HepG2 (cell line): ENCODE data around the gene MED23. TPM values are rescaled to one million over a fixed set of nuclear protein-coding genes. Genes with fewer than 3 reads are reported as not detected.

ENCODE experiments used
- ATAC-seq: fragments of 200-7000 bp; cut with Tn5 transposase; 3 replicates; pipeline ENCODE4 v1.9.1; 2020; ENCODE audit warnings: mild to moderate bottlenecking, moderate library complexity
- BruUV-seq: library from RNA; stranded (reverse); fragments of 400-500 nt; replicated peaks from 2 replicates; lab custom pipeline; 2021; lab: Mats Ljungman, UMichigan
- CTCF ChIA-PET: fragments of 300-600 bp; formaldehyde crosslinking; extraction: SDS; loops from one replicate; lab custom pipeline; 2021; ENCODE audit warnings: low total read pairs, inconsistent platforms, low intra/inter-chr PET ratio; lab: Yijun Ruan, JAX
- POLR2A ChIA-PET: fragments of 350-600 bp; sonication (Branson Sonifier 250); formaldehyde crosslinking; loops from one replicate; lab custom pipeline; 2020; ENCODE audit warnings: antibody characterized with exemption, inconsistent platforms; lab: Yijun Ruan, JAX
- DNase-seq: peaks from one replicate; pipeline ENCODE4 v3.0.0-alpha.2; 2015; ENCODE audit warnings: low spot score
- FAIRE-seq: peaks from 3 replicates; lab custom pipeline; 2011; peaks lifted over from hg19 to GRCh38; lab: Jason Lieb, UNC
- H2AFZ ChIP-seq: one replicate; pipeline ENCODE4 v1.6.1; 2011; ENCODE audit warnings: low read length, inconsistent platforms
- H3K27ac ChIP-seq: fragments of 300-600 bp; 3 replicates; pipeline ENCODE4 v1.8.0; 2011; ENCODE audit warnings: mixed run types, mild to moderate bottlenecking, mixed read lengths, low read length, inconsistent platforms; ENCODE audit not compliant: insufficient read depth; ENCODE audit errors: extremely low read length
- H3K27me3 ChIP-seq, 2 experiments: fragments of 200-600 bp in 1 of 2; 2 replicates in 1 of 2; 3 replicates in 1 of 2; pipeline versions ENCODE4 v1.6.0 to v1.8.0; 2011; ENCODE audit warnings: low read length in 2 of 2, mild to moderate bottlenecking in 2 of 2, moderate library complexity in 2 of 2, inconsistent platforms in 1 of 2; ENCODE audit not compliant: insufficient read depth in 2 of 2, control insufficient read depth in 1 of 2
- H3K36me3 ChIP-seq, 2 experiments: fragments of 200-600 bp in 1 of 2; replicated peaks in 1 of 2; 2 replicates in 1 of 2; 3 replicates in 1 of 2; pipeline versions ENCODE4 v1.5.1 to v1.8.0; 2011; ENCODE audit warnings: low read length in 2 of 2, inconsistent platforms in 1 of 2; ENCODE audit not compliant: insufficient read depth in 2 of 2, control insufficient read depth in 1 of 2
- H3K4me1 ChIP-seq: 2 replicates; pipeline ENCODE4 v1.5.1; 2012; ENCODE audit warnings: low read length, inconsistent platforms; ENCODE audit not compliant: insufficient read depth
- H3K4me2 ChIP-seq: 2 replicates; pipeline ENCODE4 v1.6.0; 2011; ENCODE audit warnings: low read depth, low read length, inconsistent platforms
- H3K4me3 ChIP-seq, 3 experiments: fragments of 200-600 bp in 1 of 3; sonication (generic), shearing (Covaris generic) in 1 of 3; replicated peaks in 1 of 3; 2 replicates each; pipeline ENCODE4 v1.5.1; 2011 to 2016; ENCODE audit warnings: low read length in 3 of 3, inconsistent platforms in 2 of 3, low read depth in 2 of 3, mild to moderate bottlenecking in 2 of 3, control low read depth in 1 of 3, mixed read lengths in 1 of 3; ENCODE audit not compliant: insufficient read depth in 1 of 3
- H3K79me2 ChIP-seq: one replicate; pipeline ENCODE4 v1.6.1; 2011; ENCODE audit warnings: low read length, inconsistent platforms; ENCODE audit not compliant: insufficient read depth
- H3K9ac ChIP-seq: 2 replicates; pipeline ENCODE4 v1.6.0; 2011; ENCODE audit warnings: mild to moderate bottlenecking, low read depth, low read length, inconsistent platforms; ENCODE audit not compliant: insufficient read depth
- H3K9me3 ChIP-seq: 2 replicates; pipeline ENCODE4 v1.5.1; 2012; ENCODE audit warnings: mild to moderate bottlenecking, low read length
- H4K20me1 ChIP-seq: 2 replicates; pipeline ENCODE4 v1.6.0; 2011; ENCODE audit warnings: inconsistent platforms, mild to moderate bottlenecking, low read length, moderate library complexity; ENCODE audit not compliant: insufficient read depth
- ATF7 ChIP-seq, 2 experiments: fragments of 450-650 bp in 1 of 2; sonication (generic) in 1 of 2; formaldehyde crosslinking in 1 of 2; IDR thresholded peaks; 2 replicates each; pipeline versions ENCODE4 v1.4.0 to v1.6.1; 2016 to 2020; ENCODE audit warnings: antibody characterized with exemption in 1 of 2, mild to moderate bottlenecking in 1 of 2, missing genetic modification reagents in 1 of 2
- BATF2 ChIP-seq: sonication (generic); formaldehyde crosslinking; IDR thresholded peaks from 2 replicates; pipeline ENCODE4 v1.8.0; 2022; ENCODE audit warnings: mild to moderate bottlenecking, missing genetic modification reagents, moderate library complexity
- FOXK2 ChIP-seq: fragments of 450-650 bp; IDR thresholded peaks from 2 replicates; pipeline ENCODE4 v1.6.1; 2016
- KAT8 ChIP-seq: IDR thresholded peaks from 2 replicates; pipeline ENCODE4 v1.6.1; 2016; ENCODE audit warnings: missing genetic modification reagents, missing compliant biosample characterization
- KDM6A ChIP-seq: IDR thresholded peaks from 2 replicates; pipeline ENCODE4 v1.6.1; 2016; ENCODE audit warnings: low read depth
- POGZ ChIP-seq: sonication (generic); formaldehyde crosslinking; IDR thresholded peaks from 2 replicates; pipeline ENCODE4 v1.4.0; 2020; ENCODE audit warnings: mild to moderate bottlenecking, missing genetic modification reagents
- PRMT3 ChIP-seq: sonication (generic); formaldehyde crosslinking; IDR thresholded peaks from 2 replicates; pipeline ENCODE4 v1.8.1; 2022; ENCODE audit warnings: low read depth, mild to moderate bottlenecking, moderate library complexity, missing genetic modification reagents, borderline replicate concordance
- RFXAP ChIP-seq: sonication (generic); formaldehyde crosslinking; IDR thresholded peaks from 2 replicates; pipeline ENCODE4 v1.4.0; 2020; ENCODE audit warnings: missing genetic modification reagents, borderline replicate concordance
- THAP11 ChIP-seq: IDR thresholded peaks from 2 replicates; pipeline ENCODE4 v1.6.1; 2016; ENCODE audit warnings: missing biosample characterization, missing genetic modification reagents
- ZKSCAN5 ChIP-seq: sonication (generic); formaldehyde crosslinking; IDR thresholded peaks from 2 replicates; pipeline ENCODE4 v1.5.1; 2020; ENCODE audit warnings: mild to moderate bottlenecking, missing genetic modification reagents
- ZNF180 ChIP-seq: sonication (generic); formaldehyde crosslinking; IDR thresholded peaks from 2 replicates; pipeline ENCODE4 v1.4.0; 2020; ENCODE audit warnings: low read depth, missing genetic modification reagents, borderline replicate concordance
- ZNF337 ChIP-seq: sonication (generic); formaldehyde crosslinking; IDR thresholded peaks from 2 replicates; pipeline ENCODE4 v1.5.1; 2020; ENCODE audit warnings: missing genetic modification reagents, low read depth, mild to moderate bottlenecking, borderline replicate concordance
- ZNF543 ChIP-seq: sonication (generic); formaldehyde crosslinking; IDR thresholded peaks from 2 replicates; pipeline ENCODE4 v1.4.0; 2020; ENCODE audit warnings: mild to moderate bottlenecking, missing genetic modification reagents
- ZNF782 ChIP-seq: sonication (generic); formaldehyde crosslinking; IDR thresholded peaks from 2 replicates; pipeline ENCODE4 v1.4.0; 2020; ENCODE audit warnings: missing genetic modification reagents, mild to moderate bottlenecking, borderline replicate concordance
- WGBS: methylation state at CpG from one replicate; pipeline ENCODE4 v1.1.6; 2017; ENCODE audit warnings: low lambda C conversion rate; 5-methylcytosine and 5-hydroxymethylcytosine counted together
- in situ Hi-C: cut with HindIII; loops from 2 replicates; pipeline ENCODE4 v1.10.0; 2017; ENCODE audit warnings: low pct_unique_long_range_greater_than_20kb; ENCODE audit not compliant: extremely low pct_ligation_motif_present
- intact Hi-C: fragments of 100-400 bp; cut with micrococcal nuclease; formaldehyde crosslinking; loops from one replicate; pipeline ENCODE4 v1.10.0; 2022; ENCODE audit not compliant: unreplicated experiment
- polyA plus RNA-seq, 8 experiments: library from polyadenylated mRNA; depleted of rRNA in 3 of 8; stranded (reverse) in 7 of 8; unstranded in 1 of 8; fragments of >200 nt; fragmentation: Illumina TruSeq in 4 of 8; extraction: Trizol in 4 of 8; gene quantifications; 2 replicates each; pipeline versions ENCODE4 v1.2.1 to v1.2.3, GENCODE V29; 2011 to 2016; ENCODE audit warnings: low read depth in 4 of 8, missing spikeins in 1 of 8, mixed read lengths in 1 of 8; ENCODE audit not compliant: insufficient read depth in 1 of 8
- total RNA-seq, 5 experiments: library from RNA; depleted of rRNA; stranded (reverse); fragments of >200 nt; fragmentation: Illumina TruSeq; extraction: Trizol; gene quantifications; 2 replicates each; pipeline ENCODE4 v1.2.3, GENCODE V29; 2016; ENCODE audit warnings: low read depth in 1 of 5
- TF ChIP-seq, protein P1 (sequence below): sonication (generic); formaldehyde crosslinking; IDR thresholded peaks from 2 replicates; pipeline ENCODE4 v1.5.0; 2020; ENCODE audit warnings: missing genetic modification reagents, mild to moderate bottlenecking, borderline replicate concordance
- TF ChIP-seq, protein P2 (sequence below): sonication (generic); formaldehyde crosslinking; IDR thresholded peaks from 2 replicates; pipeline ENCODE4 v1.8.0; 2022; ENCODE audit warnings: missing genetic modification reagents, mild to moderate bottlenecking, inconsistent platforms, borderline replicate concordance
- TF ChIP-seq, protein P3 (sequence below): sonication (generic); formaldehyde crosslinking; IDR thresholded peaks from 2 replicates; pipeline ENCODE4 v1.8.0; 2022; ENCODE audit warnings: mild to moderate bottlenecking, missing genetic modification reagents; ENCODE audit not compliant: insufficient replicate concordance

Gene MED23
- total and polyA plus RNA-seq, 2 of the 13 experiments (the other 11 are each of a cell fraction or from before 2014, with no cell fraction given): 34.9 to 50.5 TPM

- FAIRE-seq: peak; percentile 48
- TF ChIP-seq ATF7 (IDR thresholded peaks at IDR 0.05) (no peak), ATF7 (CRISPR knock-in tag; IDR thresholded peaks at IDR 0.05) (no peak), KDM6A (peak; percentile 43), RFXAP (CRISPR knock-in tag) (peak; percentile 81; the same call in 1 of the 2 replicates), ZNF782 (CRISPR knock-in tag) (no peak), BATF2 (CRISPR knock-in tag) (no peak), PRMT3 (CRISPR knock-in tag) (0 out of 2 replicates have a peak, but pooled peaks have one; percentile 45), ZKSCAN5 (CRISPR knock-in tag) (no peak), FOXK2 (peak; percentile 56; the same call in 1 of the 2 replicates), ZNF337 (CRISPR knock-in tag) (peak; percentile 3; the same call in 1 of the 2 replicates), ZNF180 (no peak), KAT8 (peak; percentile 72; the same call in 1 of the 2 replicates), ZNF543 (peak; percentile 49; the same call in 1 of the 2 replicates), POGZ (peak; percentile 61; the same call in 1 of the 2 replicates), THAP11 (CRISPR knock-in tag) (peak; percentile 50)
- TF ChIP-seq, protein P1, sequence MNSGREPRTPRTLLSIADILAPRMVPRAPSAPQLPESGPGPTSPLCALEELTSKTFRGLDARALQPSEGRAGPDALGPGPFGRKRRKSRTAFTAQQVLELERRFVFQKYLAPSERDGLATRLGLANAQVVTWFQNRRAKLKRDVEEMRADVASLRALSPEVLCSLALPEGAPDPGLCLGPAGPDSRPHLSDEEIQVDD: no peak; the same call in 1 of the 2 replicates
- TF ChIP-seq, protein P2, sequence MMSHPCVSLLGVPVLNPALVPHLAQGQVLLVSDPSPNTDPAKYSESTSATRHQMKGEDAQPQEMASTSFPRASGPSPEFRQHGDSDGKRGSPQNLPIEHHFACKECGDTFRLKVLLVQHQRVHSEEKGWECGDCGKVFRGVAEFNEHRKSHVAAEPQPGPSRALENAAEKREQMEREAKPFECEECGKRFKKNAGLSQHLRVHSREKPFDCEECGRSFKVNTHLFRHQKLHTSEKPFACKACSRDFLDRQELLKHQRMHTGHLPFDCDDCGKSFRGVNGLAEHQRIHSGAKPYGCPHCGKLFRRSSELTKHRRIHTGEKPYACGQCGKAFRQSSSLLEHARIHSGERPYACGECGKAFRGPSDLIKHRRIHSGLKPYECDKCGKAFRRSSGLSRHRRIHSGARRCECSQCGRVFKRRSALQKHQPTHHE (CRISPR knock-in tag): peak; percentile 82; the same call in 1 of the 2 replicates
- TF ChIP-seq, protein P3, sequence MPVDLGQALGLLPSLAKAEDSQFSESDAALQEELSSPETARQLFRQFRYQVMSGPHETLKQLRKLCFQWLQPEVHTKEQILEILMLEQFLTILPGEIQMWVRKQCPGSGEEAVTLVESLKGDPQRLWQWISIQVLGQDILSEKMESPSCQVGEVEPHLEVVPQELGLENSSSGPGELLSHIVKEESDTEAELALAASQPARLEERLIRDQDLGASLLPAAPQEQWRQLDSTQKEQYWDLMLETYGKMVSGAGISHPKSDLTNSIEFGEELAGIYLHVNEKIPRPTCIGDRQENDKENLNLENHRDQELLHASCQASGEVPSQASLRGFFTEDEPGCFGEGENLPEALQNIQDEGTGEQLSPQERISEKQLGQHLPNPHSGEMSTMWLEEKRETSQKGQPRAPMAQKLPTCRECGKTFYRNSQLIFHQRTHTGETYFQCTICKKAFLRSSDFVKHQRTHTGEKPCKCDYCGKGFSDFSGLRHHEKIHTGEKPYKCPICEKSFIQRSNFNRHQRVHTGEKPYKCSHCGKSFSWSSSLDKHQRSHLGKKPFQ: peak; percentile 63
Observed at GRCh38 chr6:131635384-131636340, 7.6 kb upstream of the MED23 start.

More at GRCh38 chr6:131635384-131636340, 7.6 kb upstream of the MED23 start:
- in situ Hi-C loops (no loop called here), intact Hi-C loops (no loop called here)
- Histone ChIP-seq H3K4me2 (peak overlapping the region; percentile 77), H3K27me3 (no peaks in the 10 kb centered on the region; a peak in 1 of 5 replicates), H3K4me1 (peaks cover 59% of the 10 kb centered on the region), H3K9ac (peak overlapping the region; percentile 93), H3K36me3 (peaks cover 3 to 12% of the 10 kb centered on the region in 2 experiments; a peak in 4 of 5 replicates), H4K20me1 (peaks cover 2% of the 10 kb centered on the region; the same call in 1 of the 2 replicates), H3K9me3 (no peaks in the 10 kb centered on the region), H3K4me3 (peak overlapping the region; percentile 65 to 95 (median 72)), H3K27ac (peak overlapping the region; percentile 96), H2AFZ (peak overlapping the region; percentile 89), H3K79me2 (peaks cover 42% of the 10 kb centered on the region)
- DNase-seq: peak; percentile 78
- ChIA-PET CTCF (interaction anchor here (2.2 kb wide), 1 partner anchor 8 kb away, joined by 6 read pairs; the partner anchor contains the start of gene MED23), POLR2A (interaction anchor here (1.6 to 2.1 kb wide), 2 partner anchors 7 to 261 kb away, joined by 3 to 44 read pairs; partner anchors contain the start of gene MED23)
- TSS peak; percentile 74 for BruUV-seq
- peak; percentile 87 for ATAC-seq
- 0% methylated on average over 6 of the region's 11 CpGs for WGBS
